Frontal cortex (tissue), 4 donors: ENCODE measurements around the gene IBA57. TPM values are rescaled to one million over a fixed set of nuclear protein-coding genes. Genes with fewer than 3 reads are reported as not detected.
"Not testable (repeated sequence)": the region's sequence is repeated elsewhere in the genome, so short reads cannot be mapped to it uniquely, and the experiment has no call there.

ENCODE experiments used
- DNase-seq, 2 donors: peaks; one replicate each; pipeline ENCODE4 v3.0.0; 2012; ENCODE audit warnings: low spot score in 2 of 2
- FAIRE-seq: peaks from 2 replicates; lab custom pipeline; 2012; peaks lifted over from hg19 to GRCh38; lab: Jason Lieb, UNC
- total RNA-seq: library from RNA; depleted of rRNA; stranded (reverse); fragments of >200 nt; gene quantifications from one replicate; pipeline ENCODE4 v1.2.3, GENCODE V29; 2014
- donor health status: control.
- donor health status: control.
- donor health status: control.

Gene IBA57
- total RNA-seq, 1 donor from 2014 or later, result 2.9 TPM

DNA sequence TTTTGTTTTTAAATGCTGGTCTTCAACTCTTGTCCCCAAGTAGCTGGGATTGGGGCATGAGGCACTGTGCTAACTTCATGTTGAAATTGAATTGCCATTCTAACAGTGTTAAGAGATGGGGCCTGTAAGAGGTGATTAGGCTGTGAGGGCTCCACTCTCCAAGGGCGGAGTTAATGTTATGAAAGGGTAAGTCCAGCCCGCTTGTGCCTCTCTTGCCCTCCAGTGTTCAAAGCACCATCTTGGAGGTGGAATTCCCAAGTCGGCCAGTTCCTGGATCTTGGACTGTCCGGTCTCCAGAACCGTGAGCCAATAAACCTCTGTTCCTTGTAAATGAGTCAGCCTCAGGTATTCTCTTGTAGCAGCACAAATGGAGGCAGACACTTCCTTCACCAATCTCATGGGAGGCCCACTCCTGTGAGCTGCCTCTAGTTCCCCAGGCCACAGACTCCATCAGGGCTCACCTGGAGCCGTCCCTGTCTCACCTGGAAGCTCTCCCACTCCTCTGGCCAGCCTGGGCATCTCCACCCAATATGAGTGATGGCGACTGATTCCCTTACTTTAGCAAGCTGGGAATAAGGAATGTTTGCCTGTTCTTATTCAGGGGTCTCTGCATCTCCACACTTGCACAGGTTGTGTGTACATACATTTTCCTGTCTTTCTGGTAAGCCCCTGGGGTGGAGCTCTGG is 15.5 kb downstream of the IBA57 start:
- no peak for DNase-seq
- FAIRE-seq, result no peak

DNA sequence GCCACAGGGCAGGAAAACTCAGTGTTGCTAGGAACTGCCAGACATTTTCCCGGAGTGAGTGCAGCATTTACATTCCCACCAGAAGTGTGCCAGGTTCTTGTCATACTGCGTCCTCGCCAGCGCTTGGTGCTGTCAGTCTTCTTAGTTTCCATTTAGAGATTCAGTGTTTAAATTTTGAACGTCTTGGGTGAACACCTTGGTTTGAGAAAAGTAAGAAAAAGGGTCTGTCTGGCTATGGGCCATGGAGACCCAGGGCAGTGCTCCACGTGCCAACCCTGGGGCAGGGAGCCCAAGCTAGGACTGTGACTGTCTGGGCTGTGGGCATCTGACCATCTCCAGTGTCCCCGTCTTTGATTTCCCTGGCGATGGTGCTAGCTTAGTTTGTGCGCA is 16.0 kb downstream of the IBA57 start:
- FAIRE-seq (no peak), DNase-seq (no peak)

DNA sequence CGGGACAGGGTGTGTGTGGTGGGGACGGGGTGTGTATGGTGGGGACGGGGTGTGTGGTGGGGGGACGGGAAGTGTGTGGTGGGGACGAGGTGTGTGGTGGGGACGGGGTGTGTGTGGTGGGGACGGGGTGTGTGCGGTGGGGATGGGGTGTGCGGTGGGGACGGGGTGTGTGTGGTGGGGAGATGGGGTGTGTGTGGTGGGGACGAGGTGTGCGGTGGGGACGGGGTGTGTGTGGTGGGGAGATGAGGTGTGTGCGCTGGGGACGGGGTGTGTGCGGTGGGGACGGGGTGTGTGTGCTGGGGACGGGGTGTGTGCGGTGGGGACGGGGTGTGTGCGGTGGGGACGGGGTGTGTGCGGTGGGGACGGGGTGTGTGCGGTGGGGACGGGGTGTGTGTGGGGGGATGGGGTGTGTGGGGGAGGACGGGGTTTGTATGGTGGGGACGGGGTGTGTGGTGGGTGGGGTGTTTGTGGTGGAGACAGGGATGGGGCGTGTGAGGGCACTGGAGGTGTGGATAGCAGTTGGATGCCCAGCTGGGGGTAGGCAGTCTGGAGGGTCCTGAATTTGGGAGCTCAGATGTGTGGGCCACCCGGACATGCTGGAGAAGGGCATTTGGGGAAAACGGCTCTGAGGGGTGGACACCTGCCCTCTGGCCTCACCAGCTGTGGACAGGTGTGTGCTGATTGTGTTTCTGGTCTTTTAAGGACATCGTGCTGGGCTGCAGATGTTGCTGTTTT is 16.9 kb downstream of the IBA57 start:
- no peak for FAIRE-seq

DNA sequence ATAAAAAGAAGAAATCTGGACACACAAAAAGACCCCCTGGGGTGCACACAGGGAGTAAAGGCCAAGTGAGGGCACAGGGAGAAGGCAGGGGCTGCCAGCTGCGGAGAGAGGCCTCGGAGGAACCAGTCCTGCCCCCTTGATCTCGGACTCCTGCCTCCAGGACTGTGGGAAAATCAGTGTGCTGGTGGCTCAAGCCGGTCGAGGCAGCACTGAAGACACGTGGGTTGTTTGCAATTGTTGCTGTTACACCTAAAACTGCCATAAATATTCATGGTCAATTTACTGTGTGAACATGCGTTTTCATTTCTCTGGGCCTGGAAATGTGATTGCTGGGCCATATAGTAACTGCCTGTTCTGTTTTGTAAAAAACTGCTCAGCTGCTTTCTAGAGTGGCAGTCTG is 18.5 kb downstream of the IBA57 start:
- FAIRE-seq, result no peak
- no peak for DNase-seq

More for the DNA sequence above, 16.9 kb downstream of the IBA57 start:
- DNase-seq, result no peak

DNA sequence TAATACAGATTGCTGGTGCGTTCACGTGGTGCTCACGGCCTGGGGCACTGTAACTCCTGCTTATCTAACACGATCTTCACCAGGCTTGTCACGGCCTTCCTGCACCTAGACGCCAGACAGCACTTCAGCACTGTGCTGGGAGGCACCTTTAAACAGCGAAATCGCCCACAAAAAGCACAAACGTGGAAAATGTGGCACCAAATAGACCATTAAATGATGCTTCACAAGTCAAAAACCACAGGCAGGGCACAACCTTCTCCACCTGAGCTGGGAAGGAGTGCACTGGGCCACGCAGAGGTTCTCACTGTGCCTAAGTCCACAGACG is 20.0 kb downstream of the IBA57 start:
- DNase-seq (no peak), FAIRE-seq (no peak)

DNA sequence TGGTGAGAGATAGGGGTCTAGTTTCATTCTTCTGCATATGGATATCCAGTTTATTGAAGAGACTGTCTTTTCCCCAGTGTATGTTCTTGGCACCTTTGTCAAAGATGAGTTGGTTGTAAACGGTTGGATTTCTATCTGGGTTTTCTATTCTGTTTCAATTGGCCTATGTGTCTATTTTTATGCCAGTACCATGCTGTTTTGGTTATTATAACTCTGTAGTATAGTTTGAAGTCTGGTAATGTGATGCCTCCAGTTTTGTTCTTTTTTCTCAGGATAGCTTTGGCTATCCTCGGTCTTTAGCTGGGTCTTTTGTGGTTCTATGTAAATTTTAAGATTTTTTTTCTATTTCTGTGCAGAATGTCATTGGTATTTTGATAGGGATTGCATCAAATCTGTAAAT is 22.6 kb downstream of the IBA57 start:
- not testable (repeated sequence) for FAIRE-seq, DNase-seq

DNA sequence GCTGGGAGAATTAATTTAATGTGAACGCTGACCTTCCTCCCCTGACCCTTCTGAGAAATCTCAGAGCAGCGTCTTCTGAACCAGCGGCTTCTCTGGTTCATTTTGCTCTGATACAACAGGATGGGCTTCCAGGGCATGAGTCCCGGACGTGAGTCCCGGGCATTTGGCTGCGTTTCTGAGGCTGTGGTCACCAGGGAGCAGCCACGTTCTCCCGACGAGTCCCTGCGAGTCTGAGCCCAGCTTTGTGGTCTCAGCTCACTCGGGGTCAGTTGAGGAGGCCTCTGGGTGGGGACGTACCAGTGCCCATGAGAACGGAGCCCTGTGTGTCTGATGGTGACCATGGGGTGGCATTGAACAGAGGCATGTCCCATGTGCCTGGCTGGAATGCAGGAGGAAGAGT is 24.6 kb downstream of the IBA57 start:
- no peak for FAIRE-seq
- DNase-seq, result no peak

DNA sequence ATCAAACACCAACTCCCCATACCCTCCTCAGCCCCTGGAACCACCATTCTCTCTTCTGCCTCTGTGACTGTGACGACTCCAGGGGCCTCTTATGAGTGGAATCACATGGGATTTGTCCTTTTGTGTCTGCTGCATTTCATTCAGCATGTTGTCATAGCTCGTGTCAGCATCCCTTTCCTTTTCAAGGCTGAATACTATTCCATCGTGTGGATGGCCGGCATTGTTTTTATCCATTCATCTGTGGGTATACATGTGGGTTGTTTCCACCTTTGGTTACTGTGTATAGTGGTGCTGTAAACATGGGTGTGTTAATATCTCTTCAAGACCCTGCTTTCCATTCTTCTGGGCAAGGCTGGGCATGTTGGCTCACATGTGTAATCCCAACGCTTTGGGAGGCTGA is 25.2 kb downstream of the IBA57 start:
- no peak for DNase-seq
- no peak for FAIRE-seq

DNA sequence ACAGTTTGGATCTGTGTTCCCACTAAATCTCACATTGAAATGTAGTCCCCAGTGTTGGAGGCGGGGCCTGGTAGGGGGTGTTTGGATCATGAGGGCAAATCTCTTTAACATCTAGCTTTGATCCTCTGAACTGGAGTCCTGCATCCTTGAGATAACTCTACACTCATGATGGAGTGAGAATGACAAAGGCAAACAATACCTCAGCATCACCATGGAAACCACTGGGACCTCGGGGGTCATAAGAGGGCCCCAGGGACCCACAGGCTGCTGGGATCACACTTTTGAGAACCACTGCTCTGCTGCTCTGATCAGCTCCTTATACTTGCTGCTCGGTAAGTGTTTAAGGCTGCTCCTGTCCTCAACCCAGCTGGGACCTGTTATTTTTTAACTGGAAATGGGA is 28.8 kb downstream of the IBA57 start:
- FAIRE-seq (no peak), DNase-seq (no peak)

DNA sequence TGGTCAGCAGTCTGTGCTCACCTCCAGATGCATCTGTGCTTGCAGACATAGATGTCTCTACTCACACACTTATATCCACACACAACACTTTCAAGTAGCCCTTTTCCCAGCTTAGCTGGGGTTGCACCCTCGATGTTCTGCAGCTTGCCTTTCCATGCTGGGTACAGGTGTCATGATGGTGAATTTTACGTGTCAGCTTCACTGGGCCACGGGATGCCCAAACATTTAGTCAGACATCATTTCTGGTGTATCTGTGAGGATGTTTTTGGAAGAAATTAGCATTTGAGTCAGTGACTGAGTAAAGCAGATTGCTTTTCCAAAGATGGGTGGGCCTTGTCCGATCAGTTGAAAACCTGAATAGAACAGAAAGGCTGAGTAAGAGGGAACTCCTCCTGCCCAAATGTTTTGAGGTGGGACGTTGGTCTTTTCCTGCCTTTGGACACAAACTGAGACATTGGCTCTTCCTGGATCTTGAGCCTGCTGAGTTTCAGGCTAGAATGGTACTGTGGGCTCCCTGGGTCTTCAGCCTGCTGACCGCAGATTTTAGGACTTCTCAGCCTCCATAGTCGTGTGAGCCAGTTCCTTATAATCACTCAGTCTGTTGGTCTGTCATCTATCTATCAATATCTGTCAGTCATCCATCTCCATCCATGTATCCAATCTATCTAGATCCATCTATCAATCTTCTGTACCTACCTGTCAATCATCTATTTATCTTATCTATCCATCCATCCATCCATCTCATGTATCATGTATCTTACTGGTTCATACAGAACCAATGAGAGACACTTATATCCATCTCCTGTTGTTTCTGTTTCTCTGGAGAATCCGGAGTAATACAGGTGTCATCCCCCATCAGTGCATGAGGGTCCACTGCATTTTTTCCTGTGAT is 29.6 kb downstream of the IBA57 start:
- DNase-seq, result no peak
- FAIRE-seq, result no peak

DNA sequence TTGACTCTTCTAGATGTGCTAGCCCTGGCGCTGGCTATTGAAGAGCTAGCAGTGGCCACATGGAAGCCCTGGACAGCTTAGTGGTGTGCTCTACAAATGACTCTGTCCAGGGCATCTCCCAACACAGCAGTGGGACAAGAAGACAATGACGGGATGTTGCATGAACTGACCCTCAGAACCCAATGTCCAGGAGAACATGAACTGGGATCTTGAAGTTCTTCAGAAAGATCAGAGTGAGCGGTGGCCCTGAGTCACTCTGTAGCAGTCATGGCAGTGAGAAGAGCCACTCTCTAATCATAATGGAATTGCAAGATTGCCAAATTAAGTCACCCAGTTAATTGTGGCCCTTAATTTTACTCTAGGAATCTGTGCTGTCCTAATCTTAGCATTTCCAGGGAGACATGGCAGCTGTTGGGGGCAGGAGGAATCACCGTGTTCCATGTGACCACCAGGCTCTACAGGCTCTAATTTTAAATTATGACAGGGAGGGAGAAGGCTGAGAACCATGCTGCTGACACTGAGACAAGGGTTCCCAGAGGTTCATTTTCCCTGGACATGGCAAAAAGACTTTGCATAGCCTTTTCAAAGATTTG is 32.0 kb downstream of the IBA57 start:
- DNase-seq (no peak), FAIRE-seq (no peak)

DNA sequence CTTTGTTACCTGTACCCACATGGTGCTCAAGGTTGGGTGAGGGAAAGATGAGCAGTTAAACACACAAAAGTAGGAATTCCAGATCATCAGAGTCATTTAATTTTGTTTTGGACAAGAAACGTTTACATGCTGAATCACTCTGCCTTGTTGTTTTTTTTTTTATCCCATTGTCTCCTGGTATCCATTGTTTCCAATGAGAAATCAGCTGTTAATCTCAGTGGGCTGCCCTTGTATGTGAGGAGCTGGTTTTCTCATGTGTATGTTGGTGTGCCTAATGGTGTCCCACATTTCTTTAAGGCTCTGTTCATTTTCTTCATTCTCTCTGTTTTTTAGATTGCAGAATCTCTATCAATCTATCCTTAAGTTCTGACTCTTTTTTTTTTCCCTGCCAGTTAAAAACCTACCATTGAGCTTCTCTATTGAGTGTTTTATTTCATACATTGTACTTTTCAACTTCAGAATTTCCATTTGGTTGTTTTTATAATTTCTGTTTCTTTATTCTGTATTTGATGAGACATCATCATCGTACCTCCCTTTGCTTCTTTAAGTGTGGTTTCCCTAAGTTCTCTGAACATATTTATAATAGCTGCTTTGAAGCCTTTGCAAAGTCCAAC is 33.5 kb downstream of the IBA57 start:
- no peak for FAIRE-seq

DNA sequence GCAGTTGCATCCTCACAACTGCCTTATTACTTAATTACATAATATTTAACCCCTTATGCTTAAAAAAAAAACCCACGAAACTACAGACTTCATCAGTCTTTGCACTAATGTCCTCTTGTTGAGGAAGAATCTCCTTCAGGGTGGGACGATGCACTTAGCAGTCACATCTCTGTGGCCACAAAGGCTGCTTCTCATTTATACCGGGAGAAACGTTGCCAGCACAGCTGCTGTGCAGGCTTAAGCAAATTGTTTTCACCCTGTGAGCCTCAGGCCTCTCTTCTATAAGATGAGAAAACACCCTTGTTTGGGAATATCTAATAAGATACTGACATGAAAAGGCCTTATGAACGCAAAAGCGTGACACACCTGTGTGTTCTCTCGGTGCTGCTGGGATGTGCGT is 39.4 kb downstream of the IBA57 start:
- DNase-seq (no peak), FAIRE-seq (no peak)

More for the DNA sequence above, 33.5 kb downstream of the IBA57 start:
- DNase-seq, result no peak

DNA sequence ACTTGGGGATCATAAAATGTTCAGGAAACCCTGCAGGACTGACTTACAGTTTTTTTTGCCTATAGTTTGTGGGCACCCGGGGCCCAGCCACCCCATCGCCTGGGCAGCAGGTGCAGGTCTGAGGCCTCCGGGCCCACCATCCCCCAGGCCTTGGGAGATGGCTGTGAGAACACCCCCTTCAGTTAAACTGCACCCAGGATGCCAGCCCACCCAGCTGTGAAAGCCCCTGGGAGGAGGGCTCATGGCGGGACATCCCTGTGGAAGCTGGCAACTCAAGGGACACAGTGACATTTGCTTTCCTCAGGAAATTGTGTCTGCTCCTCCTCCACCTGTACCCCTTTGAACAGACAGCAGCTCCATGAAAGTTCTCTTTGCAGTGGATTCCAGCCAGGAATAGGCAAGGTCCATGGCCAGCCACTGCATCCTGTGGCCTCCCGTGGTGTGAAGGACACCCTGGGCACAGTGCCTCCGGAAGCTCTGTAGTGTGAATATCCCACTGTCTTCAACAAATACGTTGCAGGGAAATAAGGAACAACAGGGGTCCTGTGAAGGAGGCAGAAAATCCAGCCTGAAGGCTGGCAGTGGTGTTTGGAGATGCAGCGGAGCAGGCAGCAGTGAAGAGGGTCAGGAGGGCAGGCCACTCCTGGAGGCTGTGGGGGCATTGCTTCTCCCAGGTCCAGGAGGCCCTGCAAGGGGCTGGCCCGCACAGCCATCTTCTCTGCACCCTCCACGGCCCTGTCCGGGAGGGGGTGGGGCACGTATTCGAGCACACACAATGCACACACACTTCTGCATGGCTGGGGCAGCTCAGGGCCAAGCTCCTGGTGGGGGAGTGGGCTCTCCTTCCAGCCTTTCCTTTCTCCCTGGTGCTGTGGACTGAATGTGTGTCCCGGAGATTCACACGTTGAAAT is 40.2 kb downstream of the IBA57 start:
- FAIRE-seq (no peak), DNase-seq (no peak)

DNA sequence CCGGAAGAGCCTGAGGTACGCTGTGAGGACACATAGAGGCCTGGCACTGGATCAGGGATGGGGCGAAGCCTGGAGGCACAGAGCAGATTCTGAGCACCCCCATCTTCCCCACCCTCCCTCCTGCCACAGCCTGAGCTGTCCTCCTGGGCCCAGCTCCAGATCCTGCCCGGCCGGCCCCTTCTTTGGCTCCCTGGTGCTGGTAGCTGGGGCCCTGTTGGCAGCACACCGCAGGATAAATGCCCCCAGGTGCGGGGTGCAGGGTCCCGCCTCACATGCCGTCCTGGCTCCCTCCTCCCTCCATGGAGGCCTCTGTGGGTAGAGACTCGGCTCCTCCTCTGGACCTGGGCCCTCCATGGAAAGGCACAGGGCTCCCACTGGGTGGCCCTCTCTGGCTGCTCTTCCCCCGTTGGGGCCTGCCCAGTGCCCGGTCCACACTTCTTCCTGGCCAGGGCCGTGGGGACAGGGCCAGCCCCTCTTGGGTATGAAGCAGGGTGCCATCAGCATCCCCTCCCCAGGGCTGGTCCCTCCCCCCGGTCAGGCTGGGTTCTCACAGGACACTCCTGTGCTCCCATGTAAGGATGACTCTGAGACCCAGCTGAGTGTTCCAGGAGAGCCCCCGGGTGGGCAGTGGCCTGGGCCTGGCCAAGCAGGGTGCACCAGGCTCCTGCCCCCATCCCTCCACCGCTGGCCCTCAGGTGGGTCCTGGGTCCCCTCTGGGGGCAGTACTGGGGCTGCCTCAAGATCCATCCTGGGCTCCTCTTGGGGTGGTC is 41.2 kb downstream of the IBA57 start:
- DNase-seq, result no peak
- no peak for FAIRE-seq

DNA sequence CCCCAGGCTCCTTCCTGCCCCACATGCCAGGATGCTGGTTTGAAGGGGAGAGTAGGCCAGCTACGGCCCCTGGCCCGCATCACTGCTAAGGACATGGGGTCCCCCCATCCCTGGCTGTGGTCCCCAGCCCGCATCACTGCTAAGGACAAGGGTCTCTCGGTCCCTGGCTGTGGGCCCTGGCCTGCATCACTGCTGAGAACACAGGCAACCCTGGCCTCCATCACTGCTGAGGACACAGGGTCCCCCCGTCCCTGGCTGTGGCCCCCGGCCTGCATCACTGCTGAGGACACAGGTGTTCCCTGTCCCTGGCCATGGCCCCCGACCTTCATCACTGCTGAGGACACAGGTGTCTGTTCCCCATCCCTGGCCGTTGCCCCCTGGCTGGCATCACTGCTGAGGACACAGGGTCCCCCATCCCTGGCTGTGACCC is 41.8 kb downstream of the IBA57 start:
- FAIRE-seq (no peak), DNase-seq (no peak)

DNA sequence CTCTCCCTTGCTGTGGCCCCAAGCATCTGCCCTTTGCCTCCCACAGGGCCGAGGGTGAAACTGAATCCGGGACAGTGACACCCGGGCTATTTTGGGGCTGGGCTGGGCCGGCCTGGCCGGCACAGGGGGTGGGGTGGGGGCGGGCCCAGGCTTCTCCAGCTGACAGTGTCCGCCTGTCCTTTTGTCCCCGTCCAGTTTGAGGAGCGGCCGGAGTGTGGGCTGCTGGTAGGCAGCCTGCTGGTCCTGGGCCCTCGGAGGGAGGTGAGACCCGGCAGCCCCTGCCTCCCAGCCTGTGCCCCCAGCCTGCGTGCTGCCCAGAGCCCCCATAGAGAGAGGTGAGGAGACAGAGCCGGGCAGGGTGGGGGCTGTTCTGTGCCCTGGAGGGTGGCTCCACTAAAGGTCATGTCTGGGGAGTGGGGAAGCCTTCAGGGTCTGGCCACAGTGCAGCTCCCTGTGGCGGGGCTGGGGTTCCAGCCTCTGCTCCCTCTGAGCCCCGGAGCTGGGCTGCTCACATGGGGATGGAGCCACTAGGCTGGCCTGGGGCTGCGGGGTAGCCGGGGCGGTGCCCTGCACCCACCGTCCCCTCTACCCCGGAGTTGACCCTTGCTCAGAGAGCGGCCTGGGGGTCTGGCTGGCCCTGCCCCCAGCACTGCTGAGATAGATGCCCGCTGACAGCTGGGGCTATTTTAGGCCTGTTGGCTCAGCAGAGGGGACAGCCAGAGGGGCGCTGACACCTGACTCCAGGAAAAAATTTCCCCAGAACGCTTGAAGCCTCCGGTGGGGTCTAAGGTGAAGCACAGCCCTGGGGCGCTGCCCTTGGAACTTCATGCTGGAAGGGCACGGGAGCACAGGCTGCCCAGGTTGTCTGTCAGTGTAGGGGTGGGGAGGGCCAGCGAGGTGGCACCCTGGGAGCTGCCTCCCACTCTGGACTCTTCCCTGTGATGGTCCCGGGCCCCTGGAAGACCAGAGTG is 42.5 kb downstream of the IBA57 start, which contains the start of gene OBSCN:
OBSCN (plus strand) TSS at position 194 of the 971 bp plus-strand sequence. CDS start 3,740 bp downstream, outside the sequence.
- DNase-seq (no peak), FAIRE-seq (no peak)
